NK-92 treated with Interleukin-12 subunit alpha and Interleukin-12 subunit beta, amount 100 ng/mL, for 24 hours (cell line): ENCODE results near the gene WDFY3.

Source experiments
- DNase-seq: peaks from one replicate; lab custom pipeline; 2025; lab: John Stamatoyannopoulos, UW

The WDFY3 gene

GRCh38 chr4:84952776-84953175 lies 13.7 kb downstream of the WDFY3 start:
- DNase-seq: no peak

- DNase-seq: no peak
Measured at GRCh38 chr4:84952004-84952403, 14.5 kb downstream of the WDFY3 start.

- no peak for DNase-seq
Measured at GRCh38 chr4:84948056-84948455, 18.4 kb downstream of the WDFY3 start.

- DNase-seq: no peak
Measured at GRCh38 chr4:84944947-84945346, 21.5 kb downstream of the WDFY3 start.

- DNase-seq: no peak
Measured at GRCh38 chr4:84940960-84941359, 25.5 kb downstream of the WDFY3 start.

GRCh38 chr4:84939113-84939512 lies 27.4 kb downstream of the WDFY3 start:
- DNase-seq: no peak

GRCh38 chr4:84938316-84938715 lies 28.2 kb downstream of the WDFY3 start:
- no peak for DNase-seq

GRCh38 chr4:84937381-84937977 lies 29.0 kb downstream of the WDFY3 start:
- DNase-seq: no peak

GRCh38 chr4:84936123-84936522 lies 30.4 kb downstream of the WDFY3 start:
- DNase-seq: no peak

- DNase-seq: no peak
Measured at GRCh38 chr4:84932462-84932861, 34.0 kb downstream of the WDFY3 start.

- DNase-seq: no peak
Measured at GRCh38 chr4:84931961-84932360, 34.5 kb downstream of the WDFY3 start.

GRCh38 chr4:84931274-84931673 lies 35.2 kb downstream of the WDFY3 start:
- no peak for DNase-seq

- DNase-seq: no peak
Measured at GRCh38 chr4:84928089-84928488, 38.4 kb downstream of the WDFY3 start.

GRCh38 chr4:84927428-84927827 lies 39.1 kb downstream of the WDFY3 start:
- DNase-seq: no peak

- DNase-seq: no peak
Measured at GRCh38 chr4:84925558-84925957, 40.9 kb downstream of the WDFY3 start.

- no peak for DNase-seq
Measured at GRCh38 chr4:84924434-84924833, 42.1 kb downstream of the WDFY3 start.

GRCh38 chr4:84920617-84921016 lies 45.9 kb downstream of the WDFY3 start:
- DNase-seq: no peak

- DNase-seq: no peak
Measured at GRCh38 chr4:84917869-84918600, 48.5 kb downstream of the WDFY3 start.

GRCh38 chr4:84917086-84917821 lies 49.2 kb downstream of the WDFY3 start:
- DNase-seq: no peak

- no peak for DNase-seq
Measured at GRCh38 chr4:84916227-84916626, 50.3 kb downstream of the WDFY3 start.

GRCh38 chr4:84915396-84915780 lies 51.1 kb downstream of the WDFY3 start:
- no peak for DNase-seq

GRCh38 chr4:84914686-84915395 lies 51.6 kb downstream of the WDFY3 start:
- DNase-seq: no peak

GRCh38 chr4:84913176-84913575 lies 53.3 kb downstream of the WDFY3 start:
- no peak for DNase-seq
